Heart left ventricle (tissue), 16 donors: ENCODE measurements around the gene MAPK7. TPM values are rescaled to one million over a fixed set of nuclear protein-coding genes. Genes with fewer than 3 reads are reported as not detected.

Source experiments
- ATAC-seq, 4 donors: fragments of 200-7000 bp; cut with Tn5 transposase; one replicate each; pipeline ENCODE4 v1.9.1; 2020 to 2022; ENCODE audit warnings: moderate library complexity in 4 of 4, mild to moderate bottlenecking in 3 of 4, moderate number of reproducible peaks in 1 of 4
- DNase-seq, 5 donors: peaks; one replicate each; pipeline ENCODE4 v3.0.0-alpha.2; 2020
- H3K27ac ChIP-seq, 12 donors: fragments of 200-600 bp; sonication (generic) in 4 of 12; one replicate each; pipeline versions ENCODE4 v1.5.0 to v1.8.0; 2016 to 2022; ENCODE audit warnings: mild to moderate bottlenecking in 2 of 12
- H3K27me3 ChIP-seq, 9 donors: fragments of 200-600 bp; sonication (generic) in 2 of 9; one replicate each; pipeline versions ENCODE4 v1.5.1 to v1.8.0; 2016 to 2022; ENCODE audit warnings: mild to moderate bottlenecking in 3 of 9
- H3K36me3 ChIP-seq, 9 donors: fragments of 200-600 bp; sonication (generic) in 2 of 9; one replicate each; pipeline versions ENCODE4 v1.5.0 to v1.8.0; 2018 to 2022; ENCODE audit warnings: mild to moderate bottlenecking in 2 of 9
- H3K4me1 ChIP-seq, 12 donors: fragments of 200-600 bp; sonication (generic) in 4 of 12; one replicate each; pipeline versions ENCODE4 v1.5.0 to v1.8.0; 2016 to 2022; ENCODE audit warnings: mild to moderate bottlenecking in 3 of 12
- H3K4me3 ChIP-seq, 12 donors: fragments of 200-600 bp; sonication (generic) in 4 of 12; one replicate each; pipeline versions ENCODE4 v1.5.0 to v1.8.0; 2017 to 2022; ENCODE audit warnings: mild to moderate bottlenecking in 9 of 12, moderate library complexity in 4 of 12
- H3K9me3 ChIP-seq, 12 donors: fragments of 200-600 bp; sonication (generic) in 4 of 12; one replicate each; pipeline versions ENCODE4 v1.5.0 to v1.8.0; 2016 to 2022; ENCODE audit warnings: mild to moderate bottlenecking in 1 of 12
- POLR2A ChIP-seq, 2 donors: fragments of 450-650 bp; IDR thresholded peaks; one replicate each; pipeline ENCODE4 v1.6.1; 2017; ENCODE audit warnings: antibody characterized with exemption in 2 of 2, mild to moderate bottlenecking in 2 of 2, moderate library complexity in 2 of 2
- WGBS, 4 donors: extraction: QIAGEN DNeasy Blood & Tissue Kit in 2 of 4; methylation state at CpG; one replicate each; pipeline versions ENCODE4 v1.1.5 to v1.1.7; 2013 to 2018; 5-methylcytosine and 5-hydroxymethylcytosine counted together
- intact Hi-C, 10 donors: fragments of 100-400 bp; cut with DNase I; formaldehyde crosslinking; loops; one replicate each; pipeline versions ENCODE4 v1.11.1 to v1.14.2; 2022
- polyA plus RNA-seq, 2 donors: library from polyadenylated mRNA; stranded (reverse); fragments of 200-250 nt; gene quantifications; one replicate each; pipeline ENCODE4 v1.2.3, GENCODE V29; 2013
- total RNA-seq, 9 donors: library from RNA; depleted of rRNA in 2 of 9; stranded (reverse); fragments of >200 nt in 2 of 9; fragmentation: NEBNext Ultra II Directional in 3 of 9; extraction: Animal tissue kit (Norgen Biotek cat#: 25700) in 3 of 9; gene quantifications; one replicate each; pipeline versions ENCODE4 v1.1.0 to v1.2.4, GENCODE V29; 2016 to 2023
- TF ChIP-seq, protein P1 (sequence below), 12 donors: fragments of 200-600 bp; sonication (generic) in 4 of 12; IDR thresholded peaks; one replicate each; pipeline versions ENCODE4 v1.5.0 to v1.8.0; 2018 to 2022; ENCODE audit warnings: antibody characterized with exemption in 12 of 12, mild to moderate bottlenecking in 5 of 12
- donor health status: ischemic (EF 13 %, LVEDD 7.1; RV severe dilation, severe dysfunction).
- donor health status: healthy with polysubstance abuse.
- donor health status: DM: no; HTN: yes; CAD: no.
- donor health status: DM: no; HTN: no; CAD: no.
- donor health status: ischemic (EF 25% LVEDD 6.9; RV normal size, moderate dysfunction).
- donor health status: ischemic (EF 25% LVEDD 5.7; RV mildly dilated, moderate dysfunction).
- donor health status: healthy.
- donor health status: DM: yes; HTN: yes; CAD: no.
- donor health status: ischemic (EF 35%, LVEDD 5.7; RV mildly dilated, moderate dysfunction).
- donor health status: nonischemic (EF 11% LVEDD 7.7; RV severe dilation, severe dysfunction).
- donor health status: DM: yes; HTN: yes; CAD: no.
- donor health status: PGD.
- donor health status: ischemic (EF 29% LVEDD 5.4; RV normal size, mild dysfunction).
- donor health status: nonischemic (EF 23%, LVEDD 6.1; RV moderate dilation, normal function).

MAPK7 gene
- total and polyA plus RNA-seq, 11 donors = 5.7 to 25.4 (median 12.1) TPM

DNA sequence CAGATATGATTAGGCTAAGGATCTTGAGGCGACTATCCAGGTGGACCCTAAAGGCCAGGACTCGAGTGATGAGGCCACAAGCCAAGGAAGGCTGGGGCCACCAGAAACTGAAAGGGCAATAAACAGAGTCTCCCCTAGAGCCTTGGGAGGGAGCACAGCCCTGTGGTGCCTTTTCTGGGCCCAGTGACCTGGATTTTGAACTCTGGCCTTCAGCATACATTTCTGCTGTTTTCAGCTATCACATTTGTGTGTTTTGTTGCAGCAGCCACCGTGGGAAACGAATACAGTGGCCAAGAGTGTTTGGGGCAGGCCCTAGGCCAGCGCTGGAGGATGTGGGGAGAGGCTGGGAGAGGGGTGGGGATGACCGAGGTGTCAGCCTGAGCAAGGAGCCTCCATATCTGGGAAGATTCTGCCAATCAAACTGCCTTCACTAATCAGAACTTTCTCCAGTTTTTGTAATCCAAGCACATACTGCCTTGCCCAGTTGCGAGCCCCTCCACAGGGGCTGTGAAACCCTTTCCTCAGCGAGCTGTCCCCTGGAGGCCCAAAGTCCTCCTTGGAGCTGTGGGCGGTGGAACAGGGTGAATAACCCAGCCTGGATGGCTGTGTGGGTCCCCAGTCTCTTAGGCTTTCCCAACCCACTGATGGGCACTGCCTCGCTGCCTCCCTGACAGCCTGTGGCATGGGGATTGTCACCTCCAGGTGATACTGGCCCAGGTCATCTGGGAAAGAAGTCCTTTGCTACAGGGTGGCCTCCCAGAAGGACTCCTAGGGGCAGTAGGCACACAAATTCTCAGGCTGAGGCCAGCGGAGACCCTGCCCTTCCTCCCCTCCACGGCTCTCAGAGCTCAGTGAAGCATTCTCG, 32.6 kb upstream of the MAPK7 start:
- intact Hi-C loops = loop anchor here in 1 of 10 donors (5.0 kb wide), 1 partner anchor 83 kb away; no protein-coding TSS in a partner anchor
- no peak for DNase-seq
- Histone ChIP-seq H3K27me3 (no peaks in the 10 kb centered on the region), H3K9me3 (no peaks in the 10 kb centered on the region), H3K4me3 (no peak overlapping the region), H3K27ac (peak overlapping the region; percentile 26 to 87 (median 74)), H3K36me3 (no peaks in the 10 kb centered on the region), H3K4me1 (peaks cover 10 to 61% (median 33%) of the 10 kb centered on the region in 12 donors)
- ATAC-seq = no peak
- TF ChIP-seq, protein P1, sequence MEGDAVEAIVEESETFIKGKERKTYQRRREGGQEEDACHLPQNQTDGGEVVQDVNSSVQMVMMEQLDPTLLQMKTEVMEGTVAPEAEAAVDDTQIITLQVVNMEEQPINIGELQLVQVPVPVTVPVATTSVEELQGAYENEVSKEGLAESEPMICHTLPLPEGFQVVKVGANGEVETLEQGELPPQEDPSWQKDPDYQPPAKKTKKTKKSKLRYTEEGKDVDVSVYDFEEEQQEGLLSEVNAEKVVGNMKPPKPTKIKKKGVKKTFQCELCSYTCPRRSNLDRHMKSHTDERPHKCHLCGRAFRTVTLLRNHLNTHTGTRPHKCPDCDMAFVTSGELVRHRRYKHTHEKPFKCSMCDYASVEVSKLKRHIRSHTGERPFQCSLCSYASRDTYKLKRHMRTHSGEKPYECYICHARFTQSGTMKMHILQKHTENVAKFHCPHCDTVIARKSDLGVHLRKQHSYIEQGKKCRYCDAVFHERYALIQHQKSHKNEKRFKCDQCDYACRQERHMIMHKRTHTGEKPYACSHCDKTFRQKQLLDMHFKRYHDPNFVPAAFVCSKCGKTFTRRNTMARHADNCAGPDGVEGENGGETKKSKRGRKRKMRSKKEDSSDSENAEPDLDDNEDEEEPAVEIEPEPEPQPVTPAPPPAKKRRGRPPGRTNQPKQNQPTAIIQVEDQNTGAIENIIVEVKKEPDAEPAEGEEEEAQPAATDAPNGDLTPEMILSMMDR (IDR thresholded peaks at IDR 0.05) = no peak
- 75 to 83% (median 83%) methylated on average over 9 to 13 of the region's 13 CpGs for WGBS, 4 donors

DNA sequence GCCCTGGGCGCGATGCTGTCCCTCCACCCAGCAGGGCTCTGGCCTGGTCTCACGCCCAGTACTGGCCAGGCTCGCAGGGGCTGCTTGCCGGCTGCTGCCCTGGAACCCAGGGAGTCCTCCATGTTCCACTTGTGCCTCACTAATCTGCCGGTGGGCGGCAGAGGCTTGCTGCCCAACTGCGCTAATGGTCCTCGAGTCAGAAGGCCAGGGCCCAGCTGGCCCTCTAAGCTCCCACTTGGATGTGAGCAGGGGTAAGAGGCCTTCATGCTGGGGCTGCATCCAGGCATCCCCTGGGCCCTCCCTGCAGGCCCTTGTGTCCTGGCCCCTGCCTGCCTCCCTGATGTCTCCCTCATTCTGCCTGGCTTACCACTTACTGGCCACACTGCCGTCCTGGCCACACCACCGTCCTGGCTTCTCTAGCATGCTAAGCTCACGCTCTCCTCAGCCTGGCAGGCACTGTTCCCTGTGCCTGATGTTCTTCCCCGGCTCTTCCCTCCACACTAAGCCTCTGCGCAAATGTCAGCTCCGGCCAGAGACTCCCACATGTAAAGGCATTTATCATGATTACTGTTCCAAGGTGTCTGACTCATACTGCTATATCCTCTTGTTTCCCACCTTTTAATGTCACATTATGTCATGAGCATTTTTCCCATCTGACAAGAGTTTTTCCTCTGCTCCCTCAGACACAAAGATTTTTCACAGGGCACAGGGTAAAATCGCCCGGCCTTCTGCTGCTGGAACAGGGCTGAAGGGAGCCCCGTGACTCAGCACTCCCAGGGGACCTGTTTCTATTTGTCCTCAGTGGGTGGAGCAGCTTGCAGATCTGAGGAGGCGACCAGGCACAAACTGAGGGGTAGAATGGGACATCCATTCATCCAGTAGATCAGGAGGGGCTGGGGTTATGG, 31.7 kb upstream of the MAPK7 start:
- intact Hi-C loops = loop anchor here in 1 of 10 donors (5.0 kb wide), 1 partner anchor 84 kb away; no protein-coding TSS in a partner anchor
- Histone ChIP-seq H3K27ac (peak overlapping the region; percentile 26 to 87 (median 74)), H3K27me3 (no peaks in the 10 kb centered on the region), H3K36me3 (no peaks in the 10 kb centered on the region), H3K4me1 (peaks cover 10 to 60% (median 33%) of the 10 kb centered on the region in 12 donors), H3K9me3 (no peaks in the 10 kb centered on the region), H3K4me3 (no peak overlapping the region)
- peak; percentile 52 to 78 (median 68) for ATAC-seq
- 41 to 62% (median 55%) methylated on average over 10 to 19 of the region's 19 CpGs for WGBS, 4 donors
- TF ChIP-seq, protein P1 (IDR thresholded peaks at IDR 0.05) = no peak
- no peak for TF ChIP-seq POLR2A (IDR thresholded peaks at IDR 0.05)
- peak; percentile 78 to 90 (median 82) for DNase-seq

DNA sequence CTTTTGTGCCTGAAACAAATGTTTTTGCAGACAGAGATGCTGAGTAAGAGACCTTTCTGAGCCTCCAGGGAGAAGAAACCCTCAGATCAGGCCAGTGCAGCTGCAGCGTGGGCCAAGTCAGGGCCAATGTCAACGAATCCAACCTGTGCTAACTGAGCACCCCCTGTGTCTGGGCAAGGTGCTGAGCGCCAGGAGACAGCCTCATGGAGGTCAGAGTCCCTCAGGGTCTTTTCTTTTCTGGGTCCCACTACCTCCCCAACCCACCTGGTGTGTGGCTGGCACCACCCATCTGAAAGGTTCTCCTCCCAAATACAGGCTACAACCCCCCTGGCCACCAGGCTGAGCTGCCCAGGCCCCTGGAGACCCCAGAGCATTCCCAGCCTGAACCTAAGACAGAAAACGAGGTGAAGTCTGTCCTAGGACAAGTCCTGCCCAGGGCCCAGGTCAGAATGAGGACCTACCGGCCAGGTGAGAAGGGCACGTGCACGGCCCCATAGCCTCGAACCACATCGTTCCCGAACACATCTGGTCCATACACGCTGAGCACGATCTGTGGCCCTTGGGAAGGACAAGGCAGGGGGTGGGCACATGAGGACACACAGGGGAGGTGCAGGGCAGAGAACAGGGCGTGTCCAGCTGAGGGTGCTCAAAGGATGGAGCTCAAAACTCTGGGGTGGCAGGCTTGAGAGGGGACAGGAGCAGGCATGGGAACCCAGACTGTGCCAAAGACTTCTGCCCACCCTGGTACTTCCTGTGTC, 30.8 kb upstream of the MAPK7 start:
- TF ChIP-seq, protein P1 (IDR thresholded peaks at IDR 0.05) = no peak
- TF ChIP-seq POLR2A (IDR thresholded peaks at IDR 0.05) = no peak
- DNase-seq (no peak), ATAC-seq (no peak)
- Histone ChIP-seq H3K36me3 (no peaks in the 10 kb centered on the region), H3K27ac (peak overlapping the region; percentile 26 to 87 (median 74)), H3K27me3 (no peaks in the 10 kb centered on the region), H3K4me3 (no peak overlapping the region), H3K4me1 (peaks cover 10 to 54% (median 33%) of the 10 kb centered on the region in 12 donors), H3K9me3 (no peaks in the 10 kb centered on the region)
- intact Hi-C loops = loop anchor here in 1 of 10 donors (5.0 kb wide), 1 partner anchor 85 kb away; no protein-coding TSS in a partner anchor
- WGBS, 4 donors = 58 to 88% (median 85%) methylated on average over 5 to 13 of the region's 13 CpGs
